Esophagus muscularis mucosa (tissue), 4 donors: ENCODE measurements around the gene NRROS.

Experiments used
- EP300 ChIP-seq: sonication (generic); formaldehyde crosslinking; IDR thresholded peaks from one replicate; pipeline ENCODE4 v1.6.1; 2017; ENCODE audit warnings: antibody characterized with exemption
- POLR2A ChIP-seq: fragments of 450-650 bp; IDR thresholded peaks from one replicate; pipeline ENCODE4 v1.6.1; 2017; ENCODE audit warnings: antibody characterized with exemption, moderate library complexity, mild to moderate bottlenecking, low read depth
- TF ChIP-seq, protein P1 (sequence below), 3 experiments: fragments of 200-600 bp in 2 of 3; fragments of 450-650 bp in 1 of 3; sonication (generic) in 2 of 3; IDR thresholded peaks; one replicate each; pipeline ENCODE4 v1.5.1; 2017 to 2019; ENCODE audit warnings: antibody characterized with exemption in 3 of 3, mild to moderate bottlenecking in 2 of 3, moderate library complexity in 1 of 3

DNA sequence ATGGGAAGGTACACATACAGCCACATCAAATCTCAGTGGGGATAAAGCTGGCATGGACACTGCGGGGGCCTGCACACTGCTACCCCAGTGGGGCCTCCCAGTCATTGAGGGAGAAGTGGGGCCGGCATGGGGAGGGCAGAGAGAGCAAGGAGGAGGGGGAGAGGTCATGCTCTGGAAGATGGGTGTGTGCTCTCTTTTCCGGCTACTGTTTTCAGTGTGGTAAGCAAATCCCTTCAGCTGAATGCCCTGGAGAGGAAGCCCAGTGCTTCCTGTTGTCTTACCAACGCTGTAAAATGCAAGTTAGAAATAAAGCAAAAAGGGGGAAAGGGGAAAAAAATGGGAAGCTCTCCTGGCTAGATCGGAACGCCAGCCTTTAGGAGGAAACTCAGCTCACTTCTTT, 30.8 kb downstream of the NRROS start:
- TF ChIP-seq, protein P1, sequence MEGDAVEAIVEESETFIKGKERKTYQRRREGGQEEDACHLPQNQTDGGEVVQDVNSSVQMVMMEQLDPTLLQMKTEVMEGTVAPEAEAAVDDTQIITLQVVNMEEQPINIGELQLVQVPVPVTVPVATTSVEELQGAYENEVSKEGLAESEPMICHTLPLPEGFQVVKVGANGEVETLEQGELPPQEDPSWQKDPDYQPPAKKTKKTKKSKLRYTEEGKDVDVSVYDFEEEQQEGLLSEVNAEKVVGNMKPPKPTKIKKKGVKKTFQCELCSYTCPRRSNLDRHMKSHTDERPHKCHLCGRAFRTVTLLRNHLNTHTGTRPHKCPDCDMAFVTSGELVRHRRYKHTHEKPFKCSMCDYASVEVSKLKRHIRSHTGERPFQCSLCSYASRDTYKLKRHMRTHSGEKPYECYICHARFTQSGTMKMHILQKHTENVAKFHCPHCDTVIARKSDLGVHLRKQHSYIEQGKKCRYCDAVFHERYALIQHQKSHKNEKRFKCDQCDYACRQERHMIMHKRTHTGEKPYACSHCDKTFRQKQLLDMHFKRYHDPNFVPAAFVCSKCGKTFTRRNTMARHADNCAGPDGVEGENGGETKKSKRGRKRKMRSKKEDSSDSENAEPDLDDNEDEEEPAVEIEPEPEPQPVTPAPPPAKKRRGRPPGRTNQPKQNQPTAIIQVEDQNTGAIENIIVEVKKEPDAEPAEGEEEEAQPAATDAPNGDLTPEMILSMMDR (IDR thresholded peaks at IDR 0.05) = no peak
- TF ChIP-seq POLR2A = no peak
- no peak for TF ChIP-seq EP300
